IMR-90 (cell line): Measurements from ENCODE around the gene NBEA. TPM values are rescaled to one million over a fixed set of nuclear protein-coding genes. Genes with fewer than 3 reads are reported as not detected.

Source experiments
- ATAC-seq: fragments of 200-7000 bp; cut with Tn5 transposase; 2 replicates; pipeline ENCODE4 v1.9.1; 2020; ENCODE audit warnings: low read depth, mild to moderate bottlenecking, moderate library complexity
- BruUV-seq: library from RNA; stranded (reverse); fragments of 400-500 nt; replicated peaks from 2 replicates; lab custom pipeline; 2021; lab: Mats Ljungman, UMichigan
- CTCF ChIA-PET: fragments of 300-600 bp; formaldehyde crosslinking; extraction: SDS; loops from one replicate; lab custom pipeline; 2021; ENCODE audit warnings: antibody characterized with exemption; lab: Yijun Ruan, JAX
- POLR2A ChIA-PET: fragments of 300-600 bp; sonication (Branson Sonifier 250); formaldehyde crosslinking; loops from one replicate; lab custom pipeline; 2022; ENCODE audit warnings: antibody characterized with exemption; ENCODE audit not compliant: unreplicated experiment; lab: Charles Lee
- DNase-seq: peaks from one replicate; pipeline ENCODE4 v3.0.0; 2013
- H2AFZ ChIP-seq: replicated peaks from 2 replicates; pipeline ENCODE3; 2013; ENCODE audit warnings: low read length, mild to moderate bottlenecking; ENCODE audit not compliant: poor library complexity
- H2AK5ac ChIP-seq: 2 replicates; pipeline ENCODE4 v1.6.1; 2013; ENCODE audit warnings: low read depth, low read length, inconsistent platforms
- H2AK9ac ChIP-seq: replicated peaks from 2 replicates; pipeline ENCODE3; 2013; ENCODE audit warnings: mild to moderate bottlenecking, low read depth, low read length, moderate library complexity; ENCODE audit not compliant: poor library complexity
- H2BK120ac ChIP-seq: 2 replicates; pipeline ENCODE4 v1.6.1; 2013; ENCODE audit warnings: low read depth, low read length, inconsistent platforms
- H2BK15ac ChIP-seq: 3 replicates; pipeline ENCODE4 v1.6.1; 2013; ENCODE audit warnings: low read depth, low read length, inconsistent platforms
- H2BK20ac ChIP-seq: 2 replicates; pipeline ENCODE4 v1.6.1; 2013; ENCODE audit warnings: low read depth, mild to moderate bottlenecking, inconsistent platforms, low read length, moderate library complexity
- H2BK5ac ChIP-seq: 2 replicates; pipeline ENCODE4 v1.6.1; 2013; ENCODE audit warnings: mild to moderate bottlenecking, low read depth, low read length, inconsistent platforms; ENCODE audit not compliant: poor library complexity, severe bottlenecking
- H3K14ac ChIP-seq: replicated peaks from 2 replicates; pipeline ENCODE4 v1.6.1; 2013; ENCODE audit warnings: low read depth, low read length, inconsistent platforms
- H3K18ac ChIP-seq: 2 replicates; pipeline ENCODE4 v1.6.1; 2013; ENCODE audit warnings: low read depth, low read length, control low read depth
- H3K23ac ChIP-seq: 2 replicates; pipeline ENCODE4 v1.6.1; 2013; ENCODE audit warnings: low read depth, low read length, inconsistent platforms
- H3K27ac ChIP-seq: 2 replicates; pipeline ENCODE4 v1.5.1; 2013; ENCODE audit warnings: mild to moderate bottlenecking, control low read depth, low read length; ENCODE audit not compliant: insufficient read depth
- H3K27me3 ChIP-seq: 2 replicates; pipeline ENCODE4 v1.6.1; 2013; ENCODE audit warnings: low read length; ENCODE audit not compliant: control insufficient read depth, insufficient read depth
- H3K36me3 ChIP-seq: 2 replicates; pipeline ENCODE4 v1.6.1; 2013; ENCODE audit warnings: low read length, mixed read lengths; ENCODE audit not compliant: control insufficient read depth, insufficient read depth
- H3K4ac ChIP-seq: 2 replicates; pipeline ENCODE4 v1.6.1; 2013; ENCODE audit warnings: low read depth, low read length, inconsistent platforms
- H3K4me1 ChIP-seq: 2 replicates; pipeline ENCODE4 v1.6.1; 2013; ENCODE audit warnings: low read length, mixed read lengths; ENCODE audit not compliant: control insufficient read depth, insufficient read depth
- H3K4me2 ChIP-seq: 2 replicates; pipeline ENCODE4 v1.6.1; 2013; ENCODE audit warnings: low read depth, mild to moderate bottlenecking, control low read depth, low read length, moderate library complexity
- H3K4me3 ChIP-seq: 2 replicates; pipeline ENCODE4 v1.5.1; 2013; ENCODE audit warnings: low read depth, mild to moderate bottlenecking, control low read depth, low read length, moderate library complexity; ENCODE audit not compliant: insufficient read depth
- H3K56ac ChIP-seq: 2 replicates; pipeline ENCODE4 v1.6.1; 2013; ENCODE audit warnings: low read length, inconsistent platforms; ENCODE audit not compliant: insufficient read depth; ENCODE audit errors: extremely low read depth
- H3K79me1 ChIP-seq, 2 experiments: 2 replicates each; pipeline ENCODE4 v1.6.1; 2013; ENCODE audit warnings: low read length in 2 of 2, inconsistent platforms in 1 of 2, low read depth in 1 of 2
- H3K9ac ChIP-seq: 2 replicates; pipeline ENCODE4 v1.6.1; 2013; ENCODE audit warnings: low read depth, low read length, control low read depth
- H3K9me1 ChIP-seq: 2 replicates; pipeline ENCODE4 v1.6.1; 2013; ENCODE audit warnings: low read length, inconsistent platforms; ENCODE audit not compliant: insufficient read depth
- H3K9me3 ChIP-seq: 2 replicates; pipeline ENCODE4 v1.6.1; 2013; ENCODE audit warnings: low read length; ENCODE audit not compliant: control insufficient read depth, insufficient read depth
- H4K20me1 ChIP-seq: 2 replicates; pipeline ENCODE4 v1.6.1; 2013; ENCODE audit warnings: low read length, inconsistent platforms; ENCODE audit not compliant: insufficient read depth
- H4K5ac ChIP-seq: 2 replicates; pipeline ENCODE4 v1.6.1; 2013; ENCODE audit warnings: mild to moderate bottlenecking, low read depth, low read length, control low read depth
- H4K8ac ChIP-seq, 2 experiments: 2 replicates each; pipeline ENCODE4 v1.6.1; 2013; ENCODE audit warnings: low read depth in 2 of 2, low read length in 2 of 2, control low read depth in 1 of 2, inconsistent platforms in 1 of 2
- H4K91ac ChIP-seq: 2 replicates; pipeline ENCODE4 v1.6.1; 2013; ENCODE audit warnings: low read depth, low read length, inconsistent platforms; ENCODE audit not compliant: insufficient read depth
- MAFK ChIP-seq: IDR thresholded peaks from 2 replicates; pipeline ENCODE4 v1.6.1; 2012; ENCODE audit warnings: low read depth, low read length, improper control_type of control experiment
- NFE2L2 ChIP-seq: fragments of 150-350 bp; IDR thresholded peaks from 2 replicates; pipeline ENCODE4 v1.6.1; 2016; ENCODE audit warnings: low read depth, mild to moderate bottlenecking, low read length
- WGBS, 2 experiments: methylation state at CpG; one replicate each; pipeline versions ENCODE4 v1.1.5 to v1.1.7; 2013; ENCODE audit warnings: missing lambda C conversion rate in 2 of 2; ENCODE audit not compliant: insufficient read length in 1 of 2; ENCODE audit errors: extremely low coverage in 2 of 2; 5-methylcytosine and 5-hydroxymethylcytosine counted together
- dilution Hi-C: fragments of 300-500 bp; cut with HindIII; formaldehyde crosslinking; loops from one replicate; pipeline ENCODE4 v1.14.3; 2018; ENCODE audit warnings: low sequenced_read_pairs; ENCODE audit not compliant: unreplicated experiment
- in situ Hi-C: fragments of 300-500 bp; cut with MboI; formaldehyde crosslinking; loops from 3 replicates; pipeline ENCODE4 v1.14.3; 2019; ENCODE audit warnings: low sequenced_read_pairs, inconsistent platforms, mixed read lengths
- intact Hi-C: fragments of 100-400 bp; cut with micrococcal nuclease; formaldehyde crosslinking; loops from 2 replicates; pipeline ENCODE4 v1.10.0; 2022
- polyA plus RNA-seq, 3 experiments: library from polyadenylated mRNA; depleted of rRNA; stranded (reverse); fragments of >200 nt; gene quantifications; 2 replicates each; pipeline ENCODE4 v1.2.3, GENCODE V29; 2012; ENCODE audit warnings: low replicate concordance in 1 of 3
- total RNA-seq: library from RNA; depleted of rRNA; stranded (reverse); fragments of >200 nt; gene quantifications from 2 replicates; pipeline ENCODE4 v1.2.3, GENCODE V29; 2012

Gene NBEA
- total and polyA plus RNA-seq, 2 of the 4 experiments (the other 2 are of a cell fraction), result 0.82 to 2.2 TPM

DNA sequence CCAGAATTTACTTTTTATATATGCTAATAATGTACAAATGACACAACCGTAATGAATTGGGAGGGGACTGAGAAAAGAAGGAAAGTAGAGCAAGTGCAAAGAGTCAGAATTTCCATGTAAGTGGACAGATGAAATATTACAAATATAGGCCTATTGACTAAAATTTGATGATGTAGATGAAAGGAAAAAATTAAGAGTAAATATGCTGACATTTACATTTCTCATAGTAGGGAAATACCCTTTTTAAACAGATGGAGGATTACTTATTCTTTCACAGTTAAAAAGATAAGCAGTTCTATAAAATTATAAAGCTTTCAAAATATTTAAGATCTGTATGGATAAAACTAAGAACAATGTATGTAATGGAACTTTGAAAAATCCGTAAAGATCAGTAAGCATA is 185.4 kb downstream of the NBEA start:
- intact Hi-C loops (no loop called here), dilution Hi-C loops (no loop called here)
- CTCF ChIA-PET, result no interaction called here

More for the DNA sequence above, 185.4 kb downstream of the NBEA start:
- Histone ChIP-seq H3K9ac (no peak overlapping the region), H2BK15ac (no peak overlapping the region), H3K36me3 (no peaks in the 10 kb centered on the region), H3K4ac (no peak overlapping the region), H3K14ac (no peak overlapping the region), H3K18ac (no peak overlapping the region), H2BK120ac (no peak overlapping the region), H2AK9ac (no peak overlapping the region), H3K4me2 (no peak overlapping the region), H4K5ac (no peak overlapping the region), H2BK5ac (no peak overlapping the region), H3K56ac (no peak overlapping the region), H3K9me1 (no peaks in the 10 kb centered on the region), H3K27me3 (no peaks in the 10 kb centered on the region), H2AK5ac (no peak overlapping the region), H3K79me1 (no peaks in the 10 kb centered on the region), H3K4me3 (no peak overlapping the region), H3K9me3 (no peaks in the 10 kb centered on the region), H4K91ac (no peak overlapping the region), H3K23ac (no peak overlapping the region), H3K27ac (no peak overlapping the region), H2BK20ac (no peak overlapping the region), H3K4me1 (no peaks in the 10 kb centered on the region), H2AFZ (no peak overlapping the region), H4K8ac (no peak overlapping the region), H4K20me1 (no peaks in the 10 kb centered on the region)
- no TSS peak for BruUV-seq
- in situ Hi-C loops, result no loop called here
- DNase-seq, result no peak
- WGBS, 2 experiments, result no CpG with 5 or more reads among the region's 2 CpGs
- ATAC-seq, result no peak
- TF ChIP-seq NFE2L2 (no peak), MAFK (peak; percentile 71)
- POLR2A ChIA-PET, result no interaction called here
